ENCODE data around the gene PRRT3. TPM values are rescaled to one million over a fixed set of nuclear protein-coding genes. Genes with fewer than 3 reads are reported as not detected.

Gene PRRT3
- total and polyA plus RNA-seq, 2 of the 8 experiments (the other 6 are each of a cell fraction or from before 2014, with no cell fraction given), result 9.0 to 9.2 TPM

DNA sequence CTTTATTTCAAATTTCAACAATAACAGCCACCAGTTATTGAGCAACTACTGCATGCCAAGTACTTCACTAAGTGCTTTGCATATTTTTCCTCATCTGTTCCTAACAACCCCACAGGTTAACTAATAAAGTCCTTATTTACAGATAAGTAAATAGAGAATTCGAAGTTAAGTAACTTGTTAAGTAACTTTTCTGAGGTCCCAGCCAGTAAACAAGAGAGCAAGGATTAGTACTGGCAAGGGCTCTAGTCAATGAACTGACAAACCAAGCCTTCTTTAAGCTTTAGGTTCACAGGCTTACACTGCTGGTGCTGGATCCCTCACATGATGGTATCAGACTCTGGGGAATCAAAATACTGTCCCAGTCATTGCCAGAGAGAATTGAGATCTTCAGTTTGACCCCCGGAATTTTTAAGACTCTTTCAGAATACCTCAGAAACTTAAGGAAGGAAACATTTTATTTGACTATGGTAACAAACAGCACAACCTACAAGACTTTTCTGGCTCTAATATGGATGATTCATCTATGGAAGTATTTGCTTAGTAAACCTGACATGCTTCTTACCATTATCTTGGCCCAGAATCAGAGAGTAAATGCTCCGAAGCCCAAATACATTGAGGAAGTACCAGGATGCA is 17.9 kb upstream of the PRRT3 start:
- Histone ChIP-seq H3K4me3 (ENCODE audit: extremely low read depth in 1 of 4, insufficient read depth in 2 of 4, low read depth in 3 of 4, low read length in 4 of 4) (no peak overlapping the region), H2BK12ac (ENCODE audit: low read depth, low read length) (no peak overlapping the region), H3K9ac (replicated peaks in 1 of 4; ENCODE audit: extremely low read depth in 1 of 4, low read depth in 3 of 4, low read length in 3 of 4) (no peak overlapping the region), H4K91ac (replicated peaks; ENCODE audit: insufficient read length, low read length) (no peak overlapping the region), H3K36me3 (ENCODE audit: control insufficient read depth in 2 of 4, insufficient read depth in 4 of 4, low read length in 3 of 4) (peaks cover 2 to 42% (median 26%) of the 10 kb centered on the region in 4 experiments; a peak in 7 of 8 replicates), H3K9me3 (ENCODE audit: insufficient read depth in 2 of 2, low read depth in 1 of 2, low read length in 1 of 2) (no peaks in the 10 kb centered on the region), H4K20me1 (replicated peaks in 1 of 2; ENCODE audit: control insufficient read depth in 1 of 2, insufficient read depth in 2 of 2, low read length in 2 of 2) (peaks cover 0 to 1% of the 10 kb centered on the region in 2 experiments), H3K27ac (ENCODE audit: low read depth, low read length) (no peak overlapping the region), H3K56ac (replicated peaks; ENCODE audit: insufficient read length, low read depth, low read length) (no peak overlapping the region), H2BK5ac (ENCODE audit: low read depth, low read length) (no peak overlapping the region), H4K8ac (ENCODE audit: extremely low read depth, insufficient read depth, low read length) (no peak overlapping the region), H2AK5ac (ENCODE audit: low read depth, low read length) (no peak overlapping the region), H3K4me2 (ENCODE audit: insufficient read depth in 1 of 2, low read depth in 2 of 2, low read length in 2 of 2) (no peak overlapping the region), H2AFZ (ENCODE audit: low read length) (no peak overlapping the region), H3K23ac (ENCODE audit: insufficient read length) (no peak overlapping the region), H4K5ac (ENCODE audit: insufficient read length, low read depth, low read length) (no peak overlapping the region), H3K79me2 (ENCODE audit: control insufficient read depth in 1 of 2, insufficient read depth in 2 of 2, low read length in 2 of 2) (no peaks in the 10 kb centered on the region), H2BK15ac (ENCODE audit: low read length) (no peak overlapping the region), H2BK20ac (ENCODE audit: low read length) (no peak overlapping the region), H3K23me2 (ENCODE audit: low read depth, low read length) (no peaks in the 10 kb centered on the region), H2BK120ac (replicated peaks; ENCODE audit: low read depth, low read length) (no peak overlapping the region), H3K79me1 (ENCODE audit: low read depth, low read length) (no peaks in the 10 kb centered on the region), H3K14ac (ENCODE audit: insufficient read length) (no peak overlapping the region), H3K4ac (replicated peaks; ENCODE audit: insufficient read length, low read depth, low read length) (no peak overlapping the region), H3K4me1 (replicated peaks in 1 of 4; ENCODE audit: control insufficient read depth in 3 of 4, insufficient read depth in 4 of 4, low read length in 3 of 4) (no peaks in the 10 kb centered on the region), H3K18ac (ENCODE audit: extremely low read depth, low read length) (no peak overlapping the region), H3K27me3 (replicated peaks in 1 of 4; ENCODE audit: control insufficient read depth in 3 of 4, extremely low read depth in 1 of 4, insufficient read depth in 3 of 4, low read length in 3 of 4) (no peaks in the 10 kb centered on the region)
- DNase-seq (ENCODE audit: low read depth in 1 of 2, low spot score in 2 of 2), result no peak
- ChIA-PET POLR2A (ENCODE audit: partially characterized antibody) (interaction anchor here (0.6 to 1.6 kb wide), 2 partner anchors 13 to 36 kb away, joined by 3 read pairs; no protein-coding TSS in a partner anchor), CTCF (ENCODE audit: partially characterized antibody) (interaction anchor here (0.9 kb wide), 1 partner anchor 24 kb away, joined by 3 read pairs; no protein-coding TSS in a partner anchor)
- FAIRE-seq, result no peak
- 86% methylated on average over 3 of the region's 3 CpGs; no CpG with 5 or more reads in 1 of the 2 experiments for WGBS, 2 experiments (ENCODE audit: extremely low coverage in 1 of 2, insufficient coverage in 1 of 2, insufficient read length in 1 of 2, insufficient replicate concordance in 2 of 2, low coverage in 1 of 2, low lambda C conversion rate in 2 of 2, missing lambda C conversion rate in 1 of 2)
- TF ChIP-seq SIRT6 (IDR thresholded peaks at IDR 0.05; ENCODE audit: low read length) (no peak), POLR2AphosphoS5 (IDR thresholded peaks at IDR 0.05; ENCODE audit: low read depth, low read length) (no peak), JUN (IDR thresholded peaks at IDR 0.05; ENCODE audit: low read depth, low read length) (no peak), HDAC2 (IDR thresholded peaks at IDR 0.05; ENCODE audit: borderline replicate concordance in 1 of 2, low read depth in 2 of 2, low read length in 2 of 2) (no peak), TCF12 (IDR thresholded peaks at IDR 0.05; ENCODE audit: low read depth, low read length) (no peak), NANOG (IDR thresholded peaks at IDR 0.05; ENCODE audit: insufficient read depth, low read depth, low read length, poor library complexity, severe bottlenecking) (no peak), SAP30 (IDR thresholded peaks at IDR 0.05; ENCODE audit: insufficient read depth, insufficient replicate concordance, low read length) (no peak), ASH2L (IDR thresholded peaks at IDR 0.05; ENCODE audit: low read length) (no peak), HDAC6 (IDR thresholded peaks at IDR 0.05; ENCODE audit: low read depth, low read length) (no peak), GTF2F1 (IDR thresholded peaks at IDR 0.05; ENCODE audit: borderline replicate concordance, low read depth, low read length) (no peak), SUZ12 (IDR thresholded peaks at IDR 0.05; ENCODE audit: low read length) (no peak), GABPA (IDR thresholded peaks at IDR 0.05; ENCODE audit: borderline replicate concordance, insufficient read depth, low read length) (no peak), TAF1 (IDR thresholded peaks at IDR 0.05; ENCODE audit: low read depth, low read length) (no peak)

Measured in H1 (cell line).